Panc1 (cell line): ENCODE data around the gene KIAA0930. TPM values are rescaled to one million over a fixed set of nuclear protein-coding genes. Genes with fewer than 3 reads are reported as not detected.
"Not testable (repeated sequence)": the region's sequence is repeated elsewhere in the genome, so short reads cannot be mapped to it uniquely, and the experiment has no call there.

ENCODE experiments used
- ATAC-seq: fragments of 200-7000 bp; cut with Tn5 transposase; 2 replicates; pipeline ENCODE4 v1.9.1; 2020; ENCODE audit warnings: mild to moderate bottlenecking, moderate library complexity
- BruUV-seq: library from RNA; stranded (reverse); fragments of 400-500 nt; replicated peaks from 2 replicates; lab custom pipeline; 2021; lab: Mats Ljungman, UMichigan
- CTCF ChIA-PET: fragments of 300-600 bp; sonication (Branson Sonifier 250); formaldehyde crosslinking; loops from one replicate; lab custom pipeline; 2022; ENCODE audit warnings: antibody characterized with exemption; lab: Charles Lee
- POLR2A ChIA-PET: fragments of 300-600 bp; sonication (Branson Sonifier 250); formaldehyde crosslinking; loops from one replicate; lab custom pipeline; 2022; ENCODE audit warnings: antibody characterized with exemption; lab: Charles Lee
- DNase-seq: peaks from one replicate; pipeline ENCODE4 v3.0.0-alpha.2; 2010; ENCODE audit warnings: low read depth, low spot score
- H3K27ac ChIP-seq: 2 replicates; pipeline ENCODE4 v1.5.1; 2011; ENCODE audit warnings: mild to moderate bottlenecking, low read length, inconsistent platforms
- H3K27me3 ChIP-seq: fragments of 200-500 bp; sonication (Bioruptor generic); 2 replicates; pipeline ENCODE4 v1.6.0; 2014; ENCODE audit warnings: low read length, inconsistent platforms; ENCODE audit not compliant: control insufficient read depth, insufficient read depth
- H3K36me3 ChIP-seq: fragments of 200-500 bp; sonication (Bioruptor generic); 2 replicates; pipeline ENCODE4 v1.5.1; 2014; ENCODE audit warnings: inconsistent platforms, mild to moderate bottlenecking, low read length, moderate library complexity; ENCODE audit not compliant: control insufficient read depth, insufficient read depth
- H3K4me1 ChIP-seq: 2 replicates; pipeline ENCODE4 v1.5.1; 2011; ENCODE audit warnings: inconsistent platforms, mild to moderate bottlenecking, low read length, moderate library complexity; ENCODE audit not compliant: control insufficient read depth, insufficient read depth
- H3K4me3 ChIP-seq, 2 experiments: 2 replicates each; pipeline ENCODE4 v1.5.1; 2011 to 2012; ENCODE audit warnings: low read depth in 2 of 2, low read length in 2 of 2, mild to moderate bottlenecking in 2 of 2, inconsistent platforms in 1 of 2, moderate library complexity in 1 of 2
- H3K9me3 ChIP-seq: fragments of 200-500 bp; sonication (Bioruptor generic); 2 replicates; pipeline ENCODE4 v1.5.1; 2014; ENCODE audit warnings: low read depth, mild to moderate bottlenecking, inconsistent platforms, low read length, moderate library complexity; ENCODE audit not compliant: control insufficient read depth, insufficient read depth
- POLR2AphosphoS5 ChIP-seq: IDR thresholded peaks from 2 replicates; pipeline ENCODE4 v1.6.1; 2012; ENCODE audit warnings: mild to moderate bottlenecking, low read depth, low read length, moderate library complexity
- SIN3A ChIP-seq: IDR thresholded peaks from 2 replicates; pipeline ENCODE4 v1.6.1; 2012; ENCODE audit warnings: low read depth, mild to moderate bottlenecking, low read length, moderate library complexity, borderline replicate concordance; ENCODE audit not compliant: insufficient read depth
- TCF7L2 ChIP-seq: IDR thresholded peaks from 2 replicates; pipeline ENCODE4 v1.6.1; 2011; ENCODE audit warnings: mild to moderate bottlenecking, low read depth, low read length, inconsistent platforms
- in situ Hi-C: cut with HindIII; loops from 2 replicates; pipeline ENCODE4 v1.10.0; 2016; ENCODE audit warnings: low sequenced_read_pairs, low pct_unique_long_range_greater_than_20kb
- intact Hi-C: fragments of 100-400 bp; cut with micrococcal nuclease; formaldehyde crosslinking; loops from one replicate; pipeline ENCODE4 v1.10.0; 2022; ENCODE audit not compliant: unreplicated experiment
- total RNA-seq: library from RNA; stranded (reverse); gene quantifications from one replicate; pipeline ENCODE4 v1.2.1, GENCODE V29; 2021; ENCODE audit not compliant: unreplicated experiment
- TF ChIP-seq, protein P1 (sequence below): fragments of 450-650 bp; IDR thresholded peaks from 2 replicates; pipeline ENCODE4 v1.5.1; 2017; ENCODE audit warnings: mild to moderate bottlenecking
- TF ChIP-seq, protein P2 (sequence below), 2 experiments: IDR thresholded peaks; 2 replicates each; pipeline ENCODE4 v1.6.1; 2011 to 2012; ENCODE audit warnings: low read depth in 2 of 2, control low read depth in 1 of 2, low read length in 1 of 2, mild to moderate bottlenecking in 1 of 2, moderate library complexity in 1 of 2; ENCODE audit not compliant: insufficient read depth in 1 of 2

KIAA0930 gene
- total RNA-seq, 1 experiment from 2014 or later = 42.5 TPM

- H3K4me3 ChIP-seq = no peak overlapping the region
- intact Hi-C loops (no loop called here), in situ Hi-C loops (no loop called here)
- no peaks in the 10 kb centered on the region for H3K36me3 ChIP-seq
- no peak for ATAC-seq
- no peaks in the 10 kb centered on the region for H3K4me1 ChIP-seq
- no peaks in the 10 kb centered on the region for H3K9me3 ChIP-seq
- ChIA-PET POLR2A (no interaction called here), CTCF (no interaction called here)
- H3K27ac ChIP-seq = no peak overlapping the region
- H3K27me3 ChIP-seq = no peaks in the 10 kb centered on the region
- BruUV-seq = no TSS peak
- DNase-seq = no peak
- no peak for TF ChIP-seq SIN3A
- TF ChIP-seq, protein P1, sequence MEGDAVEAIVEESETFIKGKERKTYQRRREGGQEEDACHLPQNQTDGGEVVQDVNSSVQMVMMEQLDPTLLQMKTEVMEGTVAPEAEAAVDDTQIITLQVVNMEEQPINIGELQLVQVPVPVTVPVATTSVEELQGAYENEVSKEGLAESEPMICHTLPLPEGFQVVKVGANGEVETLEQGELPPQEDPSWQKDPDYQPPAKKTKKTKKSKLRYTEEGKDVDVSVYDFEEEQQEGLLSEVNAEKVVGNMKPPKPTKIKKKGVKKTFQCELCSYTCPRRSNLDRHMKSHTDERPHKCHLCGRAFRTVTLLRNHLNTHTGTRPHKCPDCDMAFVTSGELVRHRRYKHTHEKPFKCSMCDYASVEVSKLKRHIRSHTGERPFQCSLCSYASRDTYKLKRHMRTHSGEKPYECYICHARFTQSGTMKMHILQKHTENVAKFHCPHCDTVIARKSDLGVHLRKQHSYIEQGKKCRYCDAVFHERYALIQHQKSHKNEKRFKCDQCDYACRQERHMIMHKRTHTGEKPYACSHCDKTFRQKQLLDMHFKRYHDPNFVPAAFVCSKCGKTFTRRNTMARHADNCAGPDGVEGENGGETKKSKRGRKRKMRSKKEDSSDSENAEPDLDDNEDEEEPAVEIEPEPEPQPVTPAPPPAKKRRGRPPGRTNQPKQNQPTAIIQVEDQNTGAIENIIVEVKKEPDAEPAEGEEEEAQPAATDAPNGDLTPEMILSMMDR = no peak
- TF ChIP-seq POLR2AphosphoS5 = no peak
- TF ChIP-seq TCF7L2 = no peak
- TF ChIP-seq, protein P2, sequence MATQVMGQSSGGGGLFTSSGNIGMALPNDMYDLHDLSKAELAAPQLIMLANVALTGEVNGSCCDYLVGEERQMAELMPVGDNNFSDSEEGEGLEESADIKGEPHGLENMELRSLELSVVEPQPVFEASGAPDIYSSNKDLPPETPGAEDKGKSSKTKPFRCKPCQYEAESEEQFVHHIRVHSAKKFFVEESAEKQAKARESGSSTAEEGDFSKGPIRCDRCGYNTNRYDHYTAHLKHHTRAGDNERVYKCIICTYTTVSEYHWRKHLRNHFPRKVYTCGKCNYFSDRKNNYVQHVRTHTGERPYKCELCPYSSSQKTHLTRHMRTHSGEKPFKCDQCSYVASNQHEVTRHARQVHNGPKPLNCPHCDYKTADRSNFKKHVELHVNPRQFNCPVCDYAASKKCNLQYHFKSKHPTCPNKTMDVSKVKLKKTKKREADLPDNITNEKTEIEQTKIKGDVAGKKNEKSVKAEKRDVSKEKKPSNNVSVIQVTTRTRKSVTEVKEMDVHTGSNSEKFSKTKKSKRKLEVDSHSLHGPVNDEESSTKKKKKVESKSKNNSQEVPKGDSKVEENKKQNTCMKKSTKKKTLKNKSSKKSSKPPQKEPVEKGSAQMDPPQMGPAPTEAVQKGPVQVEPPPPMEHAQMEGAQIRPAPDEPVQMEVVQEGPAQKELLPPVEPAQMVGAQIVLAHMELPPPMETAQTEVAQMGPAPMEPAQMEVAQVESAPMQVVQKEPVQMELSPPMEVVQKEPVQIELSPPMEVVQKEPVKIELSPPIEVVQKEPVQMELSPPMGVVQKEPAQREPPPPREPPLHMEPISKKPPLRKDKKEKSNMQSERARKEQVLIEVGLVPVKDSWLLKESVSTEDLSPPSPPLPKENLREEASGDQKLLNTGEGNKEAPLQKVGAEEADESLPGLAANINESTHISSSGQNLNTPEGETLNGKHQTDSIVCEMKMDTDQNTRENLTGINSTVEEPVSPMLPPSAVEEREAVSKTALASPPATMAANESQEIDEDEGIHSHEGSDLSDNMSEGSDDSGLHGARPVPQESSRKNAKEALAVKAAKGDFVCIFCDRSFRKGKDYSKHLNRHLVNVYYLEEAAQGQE (IDR thresholded peaks at IDR 0.05; ENCODE audit: insufficient read depth in 1 of 2, low read depth in 2 of 2, low read length in 1 of 2) = no peak
These were observed 46.0 kb downstream of the KIAA0930 start for GRCh38 chr22:45194686-45195085.

DNA sequence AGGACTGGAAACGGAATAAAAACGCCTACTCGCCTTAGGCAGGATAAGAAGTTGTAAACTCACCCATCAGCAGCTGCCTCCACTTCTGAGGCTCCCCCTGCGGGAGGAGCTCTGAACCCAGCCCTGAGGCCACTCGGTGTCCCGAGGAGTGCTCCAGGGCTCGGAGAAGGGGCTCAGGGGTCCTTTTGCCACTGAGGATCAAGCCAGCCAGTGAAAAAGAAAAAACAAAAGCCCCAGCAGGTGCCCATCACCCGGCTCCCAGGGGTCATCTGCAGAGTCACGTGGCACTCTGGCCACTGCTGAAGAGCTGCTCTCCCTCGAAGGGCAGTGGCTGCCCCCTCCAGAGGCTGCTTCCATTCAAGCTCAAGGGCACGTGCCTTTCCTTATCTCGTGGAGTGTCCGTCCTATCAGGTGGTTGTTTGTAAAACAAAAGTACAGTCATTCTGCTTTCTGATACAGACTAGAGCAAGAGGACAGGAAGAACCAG lies 48.0 kb downstream of the KIAA0930 start:
- no peaks in the 10 kb centered on the region for H3K9me3 ChIP-seq
- no peak for ATAC-seq
- ChIA-PET POLR2A (no interaction called here), CTCF (no interaction called here)
- in situ Hi-C loops = no loop called here
- no peaks in the 10 kb centered on the region for H3K4me1 ChIP-seq
- H3K27me3 ChIP-seq = no peaks in the 10 kb centered on the region
- TF ChIP-seq SIN3A (no peak), TCF7L2 (no peak), POLR2AphosphoS5 (no peak)
- TF ChIP-seq, protein P1 = no peak; the same call in 1 of the 2 replicates
- TF ChIP-seq, protein P2 (IDR thresholded peaks at IDR 0.05; ENCODE audit: insufficient read depth in 1 of 2, low read depth in 2 of 2, low read length in 1 of 2) = no peak
- intact Hi-C loops = no loop called here
- no peak for DNase-seq
- H3K4me3 ChIP-seq = no peak overlapping the region
- H3K27ac ChIP-seq = no peak overlapping the region
- no TSS peak for BruUV-seq
- no peaks in the 10 kb centered on the region for H3K36me3 ChIP-seq

DNA sequence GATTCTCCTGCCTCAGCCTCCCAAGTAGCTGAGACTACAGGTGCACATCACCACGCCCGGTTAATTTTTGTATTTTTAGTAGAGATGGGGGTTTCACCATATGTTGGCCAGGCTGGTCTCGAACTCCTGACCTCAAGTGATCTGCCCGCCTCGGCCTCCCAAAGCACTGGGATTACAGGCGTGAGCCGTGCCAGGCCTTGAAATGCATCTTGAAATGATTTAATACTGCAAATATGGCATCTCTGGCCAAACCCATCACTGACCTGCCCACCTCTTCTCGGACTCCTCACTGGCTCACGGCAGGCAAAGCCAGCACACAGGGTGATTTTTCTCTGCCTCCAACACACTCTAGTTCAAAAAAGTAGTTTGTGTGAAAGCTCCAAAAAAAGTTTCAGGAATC lies 48.9 kb downstream of the KIAA0930 start:
- in situ Hi-C loops, intact Hi-C loops: not testable (repeated sequence)

More for the DNA sequence above, 48.9 kb downstream of the KIAA0930 start:
- H3K36me3 ChIP-seq, POLR2A ChIA-PET, ATAC-seq, DNase-seq, H3K4me1 ChIP-seq, BruUV-seq, H3K27ac ChIP-seq, CTCF ChIA-PET, H3K9me3 ChIP-seq, H3K4me3 ChIP-seq, H3K27me3 ChIP-seq: not testable (repeated sequence)
